ENCODE measurements around the gene AGBL3.

Gene AGBL3

GRCh38 chr7:135184254-135184841, 198.0 kb downstream of the AGBL3 start:
- Histone ChIP-seq H3K27ac (ENCODE audit: low read depth, low read length) (no peak overlapping the region), H3K9ac (ENCODE audit: low read length) (no peak overlapping the region), H3K36me3 (ENCODE audit: insufficient read depth, low read length) (peaks cover 44% of the 10 kb centered on the region), H3K27me3 (ENCODE audit: control insufficient read depth in 1 of 2, insufficient read depth in 2 of 2, low read length in 2 of 2) (no peaks in the 10 kb centered on the region), H3K9me3 (ENCODE audit: low read length) (peaks cover 14% of the 10 kb centered on the region), H3K4me3 (ENCODE audit: low read depth in 1 of 2, low read length in 2 of 2) (no peak overlapping the region), H3K4me1 (ENCODE audit: insufficient read depth, low read length) (no peaks in the 10 kb centered on the region)

Measured in muscle layer of colon (tissue), 2 donors.